ENCODE data around the gene XPNPEP1. TPM values are rescaled to one million over a fixed set of nuclear protein-coding genes. Genes with fewer than 3 reads are reported as not detected.

XPNPEP1 gene
- total RNA-seq, 1 donor from 2014 or later, result 35.7 TPM

DNA sequence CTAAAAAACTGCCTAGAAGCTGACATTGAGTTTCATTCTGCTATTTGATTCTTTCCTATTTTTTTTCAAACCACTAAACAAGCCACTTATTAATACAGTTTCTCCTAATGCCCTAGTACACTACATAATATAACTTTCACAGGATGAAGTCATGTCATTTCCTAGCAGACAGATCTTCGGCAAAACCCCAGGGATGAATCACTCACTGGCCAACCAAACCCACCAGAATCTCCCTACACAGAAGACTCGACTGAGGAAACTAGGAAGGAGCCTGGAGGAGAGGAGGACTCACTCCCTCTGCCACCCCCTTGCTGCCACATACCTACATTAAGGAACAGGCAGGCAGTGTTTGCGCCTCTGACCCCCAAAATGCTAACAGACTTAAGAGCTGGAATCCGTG, 33.4 kb downstream of the XPNPEP1 start:
- TF ChIP-seq, protein P1, sequence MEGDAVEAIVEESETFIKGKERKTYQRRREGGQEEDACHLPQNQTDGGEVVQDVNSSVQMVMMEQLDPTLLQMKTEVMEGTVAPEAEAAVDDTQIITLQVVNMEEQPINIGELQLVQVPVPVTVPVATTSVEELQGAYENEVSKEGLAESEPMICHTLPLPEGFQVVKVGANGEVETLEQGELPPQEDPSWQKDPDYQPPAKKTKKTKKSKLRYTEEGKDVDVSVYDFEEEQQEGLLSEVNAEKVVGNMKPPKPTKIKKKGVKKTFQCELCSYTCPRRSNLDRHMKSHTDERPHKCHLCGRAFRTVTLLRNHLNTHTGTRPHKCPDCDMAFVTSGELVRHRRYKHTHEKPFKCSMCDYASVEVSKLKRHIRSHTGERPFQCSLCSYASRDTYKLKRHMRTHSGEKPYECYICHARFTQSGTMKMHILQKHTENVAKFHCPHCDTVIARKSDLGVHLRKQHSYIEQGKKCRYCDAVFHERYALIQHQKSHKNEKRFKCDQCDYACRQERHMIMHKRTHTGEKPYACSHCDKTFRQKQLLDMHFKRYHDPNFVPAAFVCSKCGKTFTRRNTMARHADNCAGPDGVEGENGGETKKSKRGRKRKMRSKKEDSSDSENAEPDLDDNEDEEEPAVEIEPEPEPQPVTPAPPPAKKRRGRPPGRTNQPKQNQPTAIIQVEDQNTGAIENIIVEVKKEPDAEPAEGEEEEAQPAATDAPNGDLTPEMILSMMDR (IDR thresholded peaks at IDR 0.05; ENCODE audit: borderline replicate concordance), result no peak
- Histone ChIP-seq H3K4me1 (peaks cover 76% of the 10 kb centered on the region), H3K27ac (replicated peaks) (peak overlapping the region; percentile 56), H3K27me3 (ENCODE audit: low read depth) (no peaks in the 10 kb centered on the region), H3K9me3 (replicated peaks) (no peaks in the 10 kb centered on the region), H3K36me3 (peaks cover 39% of the 10 kb centered on the region), H3K4me3 (no peak overlapping the region)
- intact Hi-C loops (cut with micrococcal nuclease), result loop anchor here (10.0 kb wide), 2 partner anchors 235 to 385 kb away; no protein-coding TSS in a partner anchor
- DNase-seq, result no peak

DNA sequence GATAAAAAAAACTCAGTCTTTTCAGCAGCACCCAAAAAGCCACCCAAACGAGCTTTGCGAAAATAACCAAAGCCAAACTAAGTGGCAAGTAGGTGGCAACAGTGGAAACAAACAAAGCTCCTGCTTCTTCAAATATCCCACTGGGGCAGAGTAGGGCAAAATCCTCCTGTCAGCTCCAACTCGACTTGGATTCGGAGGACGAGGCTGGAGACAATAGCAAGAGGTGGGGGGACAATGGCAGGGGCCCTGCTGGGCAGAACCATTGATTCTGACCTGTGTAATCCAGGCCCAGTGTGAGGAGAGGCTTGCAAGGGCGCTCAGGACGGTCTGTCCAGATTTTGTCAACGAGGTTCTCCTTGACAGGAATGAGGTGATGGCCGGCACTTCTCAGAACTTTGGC, 35.5 kb downstream of the XPNPEP1 start:
- Histone ChIP-seq H3K9me3 (replicated peaks) (no peaks in the 10 kb centered on the region), H3K27me3 (ENCODE audit: low read depth) (no peaks in the 10 kb centered on the region), H3K4me3 (no peak overlapping the region), H3K4me1 (peaks cover 69% of the 10 kb centered on the region), H3K36me3 (peaks cover 39% of the 10 kb centered on the region), H3K27ac (replicated peaks) (no peak overlapping the region)
- intact Hi-C loops (cut with micrococcal nuclease), result loop anchor here (10.0 kb wide), 2 partner anchors 237 to 387 kb away; no protein-coding TSS in a partner anchor
- TF ChIP-seq, protein P1 (IDR thresholded peaks at IDR 0.05; ENCODE audit: borderline replicate concordance), result no peak
- no peak for DNase-seq

DNA sequence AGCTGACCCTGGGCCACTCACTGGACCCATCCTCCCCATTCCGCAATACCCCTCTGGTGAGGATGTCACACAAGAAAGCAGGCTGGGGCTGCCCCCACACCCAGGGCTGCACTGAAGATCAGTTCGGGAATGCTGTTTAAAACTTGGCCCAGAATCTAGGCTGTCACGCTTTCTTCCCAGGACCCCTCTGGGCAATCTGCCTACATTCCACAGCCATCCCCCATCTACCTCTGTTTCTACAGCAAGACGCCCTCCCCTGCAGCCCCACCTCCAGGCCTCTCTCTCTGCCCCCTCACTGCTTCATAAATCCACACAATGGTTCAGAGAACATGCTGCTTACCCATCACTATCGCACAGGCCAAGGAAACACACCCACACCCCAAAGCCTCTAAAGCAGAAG, 36.1 kb downstream of the XPNPEP1 start:
- Histone ChIP-seq H3K4me3 (no peak overlapping the region), H3K27ac (replicated peaks) (no peak overlapping the region), H3K9me3 (replicated peaks) (no peaks in the 10 kb centered on the region), H3K36me3 (peaks cover 40% of the 10 kb centered on the region), H3K4me1 (peaks cover 64% of the 10 kb centered on the region), H3K27me3 (ENCODE audit: low read depth) (no peaks in the 10 kb centered on the region)
- TF ChIP-seq, protein P1 (IDR thresholded peaks at IDR 0.05; ENCODE audit: borderline replicate concordance), result no peak
- DNase-seq, result no peak
- intact Hi-C loops (cut with micrococcal nuclease), result loop anchor here (10.0 kb wide), 2 partner anchors 238 to 388 kb away; no protein-coding TSS in a partner anchor

DNA sequence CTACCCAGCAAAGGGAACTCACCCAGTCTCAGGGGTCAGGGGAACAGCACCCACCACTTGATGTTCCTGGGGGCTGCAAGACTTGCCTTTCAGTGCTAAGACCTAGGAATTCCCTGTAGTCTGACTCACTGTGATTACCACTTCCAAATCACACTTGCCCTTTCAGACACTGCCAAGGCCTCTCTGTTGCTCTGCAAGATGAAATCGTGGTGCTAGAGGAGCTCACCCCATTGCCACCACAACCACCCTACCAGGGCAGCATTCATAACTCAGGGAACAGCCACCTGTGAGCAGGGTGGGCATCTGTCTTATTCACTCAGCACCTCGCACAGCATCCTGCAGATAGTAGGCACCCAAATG, 36.5 kb downstream of the XPNPEP1 start:
- DNase-seq, result no peak
- H3K36me3 ChIP-seq, result peaks cover 45% of the 10 kb centered on the region

DNA sequence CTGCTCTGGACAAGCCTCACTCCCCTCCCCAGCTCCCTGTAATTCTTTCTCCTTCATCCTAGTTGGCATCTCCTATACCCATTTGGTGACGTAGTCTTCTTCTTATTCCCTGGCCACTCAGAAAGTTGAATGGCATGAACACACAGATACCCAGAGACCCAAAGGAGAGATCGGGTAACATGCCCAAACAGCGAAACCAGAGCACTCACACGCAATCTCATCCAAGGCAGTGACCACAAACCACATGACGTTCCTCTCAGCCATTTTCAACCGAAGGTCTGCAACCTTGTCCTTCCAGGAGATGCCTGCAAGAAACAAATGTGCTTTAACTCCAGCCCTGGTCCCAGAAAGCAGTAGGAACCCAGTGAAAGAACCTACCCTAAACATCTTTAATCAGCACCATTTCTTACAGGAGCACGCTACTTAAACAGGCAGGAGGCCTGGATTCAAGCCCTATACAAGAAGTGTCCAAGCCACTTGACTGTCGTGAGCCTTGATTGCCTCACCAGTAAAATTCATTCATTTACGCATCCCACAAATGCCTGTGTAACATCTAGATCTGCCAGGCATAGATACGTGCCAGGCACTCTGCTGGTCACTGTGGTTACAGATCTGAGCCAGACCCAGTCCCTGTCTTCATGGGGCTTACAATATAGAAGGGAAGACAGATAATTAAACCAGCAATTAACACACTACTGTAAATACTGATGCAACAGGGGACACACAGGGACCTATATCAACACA, 37.1 kb downstream of the XPNPEP1 start:
- TF ChIP-seq, protein P1 (IDR thresholded peaks at IDR 0.05; ENCODE audit: borderline replicate concordance), result no peak
- Histone ChIP-seq H3K9me3 (replicated peaks) (no peaks in the 10 kb centered on the region), H3K27me3 (ENCODE audit: low read depth) (no peaks in the 10 kb centered on the region), H3K27ac (replicated peaks) (no peak overlapping the region), H3K4me3 (no peak overlapping the region), H3K4me1 (peaks cover 61% of the 10 kb centered on the region), H3K36me3 (peaks cover 47% of the 10 kb centered on the region)
- intact Hi-C loops (cut with micrococcal nuclease), result loop anchor here (10.0 kb wide), 2 partner anchors 239 to 389 kb away; no protein-coding TSS in a partner anchor
- DNase-seq, result no peak

More for the DNA sequence above, 36.5 kb downstream of the XPNPEP1 start:
- no peak overlapping the region for H3K4me3 ChIP-seq
- peaks cover 61% of the 10 kb centered on the region for H3K4me1 ChIP-seq
- intact Hi-C loops (cut with micrococcal nuclease), result loop anchor here (10.0 kb wide), 2 partner anchors 238 to 388 kb away; no protein-coding TSS in a partner anchor
- TF ChIP-seq, protein P1 (IDR thresholded peaks at IDR 0.05; ENCODE audit: borderline replicate concordance), result no peak
- H3K27me3 ChIP-seq (ENCODE audit: low read depth), result no peaks in the 10 kb centered on the region
- no peaks in the 10 kb centered on the region for H3K9me3 ChIP-seq (replicated peaks)
- no peak overlapping the region for H3K27ac ChIP-seq (replicated peaks)
